NCI-H146 (cell line): ENCODE measurements around the gene ACTL9.
"Not testable (repeated sequence)": the region's sequence is repeated elsewhere in the genome, so short reads cannot be mapped to it uniquely, and the experiment has no call there.

Source experiments
- DNase-seq: peaks from one replicate; lab custom pipeline; 2025; lab: John Stamatoyannopoulos, UW

The ACTL9 gene

DNA sequence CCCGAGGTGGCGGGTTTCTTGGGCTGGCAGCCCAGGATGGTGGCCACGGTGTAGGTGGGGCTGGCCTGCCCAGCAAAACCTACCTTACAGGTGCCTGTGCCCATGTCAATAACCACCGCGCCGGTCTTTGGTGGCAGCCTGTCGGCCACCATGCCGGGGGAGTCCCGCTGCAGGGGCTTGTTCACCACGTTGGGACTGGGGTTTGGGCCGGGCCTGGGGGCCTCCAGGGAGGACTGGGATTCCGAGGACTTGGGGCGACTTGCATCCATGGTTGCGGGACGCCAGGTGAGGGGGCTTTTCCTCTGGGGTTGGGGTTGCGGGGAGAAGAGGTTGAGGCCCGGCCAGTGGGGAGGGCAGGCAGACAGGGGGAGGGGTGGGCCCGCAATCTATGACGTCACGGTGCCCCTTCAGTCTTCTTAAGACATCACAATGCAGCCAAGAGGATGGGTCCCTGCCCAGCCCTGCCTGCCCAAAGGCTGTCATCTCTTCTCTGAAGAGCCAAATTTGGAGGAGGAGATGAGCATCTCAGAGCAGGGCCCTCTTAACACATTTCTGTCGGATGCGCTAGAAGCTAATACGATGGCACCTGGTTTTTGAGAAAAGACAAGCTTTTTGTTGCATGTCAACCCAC lies at the start of gene ACTL9:
Gene ACTL9, minus strand, starts transcription at position 363 of the 631 bp plus-strand sequence. Its CDS starts 94 bp downstream, at position 269.
- DNase-seq, result no peak

GRCh38 chr19:8739291-8740065 lies 40.9 kb upstream of the ACTL9 start:
- DNase-seq, result not testable (repeated sequence)

GRCh38 chr19:8738377-8738776 lies 39.8 kb upstream of the ACTL9 start:
- DNase-seq, result no peak

- no peak for DNase-seq
These were observed 33.0 kb upstream of the ACTL9 start for GRCh38 chr19:8731428-8732169.

GRCh38 chr19:8724276-8724675 lies 25.7 kb upstream of the ACTL9 start:
- DNase-seq, result no peak

- no peak for DNase-seq
These were observed 23.4 kb upstream of the ACTL9 start for GRCh38 chr19:8722032-8722431.

DNA sequence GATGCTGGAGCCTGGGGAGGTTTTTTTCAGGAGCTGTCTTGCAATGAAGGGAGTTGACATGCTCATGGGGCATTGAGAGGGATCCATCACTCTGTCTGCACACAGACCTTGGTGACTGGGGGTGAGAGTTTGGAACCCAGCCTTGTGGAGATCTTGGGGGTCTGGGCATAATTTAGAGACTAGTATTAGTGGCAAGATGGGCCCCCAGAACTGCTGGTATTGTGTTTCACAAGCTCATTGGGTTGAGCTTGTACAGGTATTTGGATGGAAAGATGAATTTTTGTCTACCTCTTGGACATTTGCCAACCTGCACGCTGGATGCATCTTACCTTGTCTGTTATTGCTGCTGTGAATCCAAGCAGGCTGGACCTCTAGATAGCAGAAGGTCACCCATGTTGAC lies 22.7 kb upstream of the ACTL9 start, which contains the start of gene OR2Z1:
Gene OR2Z1, plus strand, starts transcription at position 301 of the 400 bp plus-strand sequence. CDS start 9,395 bp downstream, outside the sequence.
- DNase-seq, result no peak

DNA sequence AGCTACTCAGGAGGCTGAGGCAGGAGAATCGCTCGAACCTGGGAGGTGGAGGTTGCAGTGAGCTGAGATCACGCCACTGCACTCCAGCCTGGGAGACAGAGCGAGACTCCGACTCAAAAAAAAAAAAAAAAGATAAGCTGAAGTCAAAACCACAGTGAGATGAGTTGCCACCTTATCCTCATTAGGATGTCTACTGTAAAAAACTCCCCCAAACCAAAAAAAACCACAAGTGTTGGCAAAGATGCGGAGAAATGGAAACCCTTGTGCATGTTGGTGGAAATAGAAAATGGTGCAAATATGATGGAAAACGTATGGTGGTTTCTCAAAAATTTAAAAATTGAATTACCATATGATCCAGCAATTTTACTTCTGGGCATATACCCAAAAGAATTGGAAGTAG lies 11.7 kb upstream of the ACTL9 start:
- not testable (repeated sequence) for DNase-seq

- DNase-seq, result no peak
These were observed 7.1 kb upstream of the ACTL9 start for GRCh38 chr19:8705742-8706141.

- not testable (repeated sequence) for DNase-seq
These were observed 6.7 kb upstream of the ACTL9 start for GRCh38 chr19:8705304-8705703.

DNA sequence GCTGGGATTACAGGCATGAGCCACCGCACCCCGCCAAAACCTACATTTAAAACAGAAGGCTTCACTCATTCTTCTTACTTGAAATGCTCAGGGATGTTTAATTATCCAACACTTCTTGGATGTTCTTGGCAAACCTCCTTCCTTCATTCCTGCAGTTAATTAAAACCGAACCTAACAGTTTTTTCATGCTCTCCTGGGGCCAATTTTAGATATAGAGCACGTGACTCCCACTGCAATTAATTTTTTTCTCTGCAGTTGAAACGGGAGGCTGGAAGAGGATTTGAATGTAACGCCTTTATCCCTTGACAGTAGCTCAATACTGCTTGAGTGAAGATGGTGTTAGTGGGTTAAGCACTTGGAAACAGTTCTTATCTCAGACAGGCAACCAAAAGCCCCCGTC lies 4.6 kb upstream of the ACTL9 start:
- DNase-seq, result no peak

GRCh38 chr19:8702350-8702749 lies 3.8 kb upstream of the ACTL9 start:
- no peak for DNase-seq

DNA sequence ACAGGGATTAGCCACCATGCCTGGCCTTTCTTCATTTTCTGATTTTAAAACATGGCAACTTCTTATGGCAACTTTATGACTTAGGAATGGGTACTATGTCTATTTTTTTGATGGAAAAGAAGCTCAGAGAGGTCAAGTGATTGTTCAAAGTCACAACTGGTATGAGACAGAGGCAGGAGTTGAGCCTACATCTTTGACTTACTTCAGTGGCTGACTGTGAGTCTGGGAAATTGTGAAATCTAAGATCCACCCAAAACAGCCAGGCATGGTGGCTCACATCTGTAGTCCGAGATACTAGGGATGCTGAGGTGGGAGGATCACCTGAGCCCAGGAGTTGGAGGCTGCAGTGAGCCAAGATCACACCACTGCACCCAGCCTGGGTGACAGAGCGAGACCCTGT lies 2.4 kb upstream of the ACTL9 start:
- DNase-seq, result no peak

DNA sequence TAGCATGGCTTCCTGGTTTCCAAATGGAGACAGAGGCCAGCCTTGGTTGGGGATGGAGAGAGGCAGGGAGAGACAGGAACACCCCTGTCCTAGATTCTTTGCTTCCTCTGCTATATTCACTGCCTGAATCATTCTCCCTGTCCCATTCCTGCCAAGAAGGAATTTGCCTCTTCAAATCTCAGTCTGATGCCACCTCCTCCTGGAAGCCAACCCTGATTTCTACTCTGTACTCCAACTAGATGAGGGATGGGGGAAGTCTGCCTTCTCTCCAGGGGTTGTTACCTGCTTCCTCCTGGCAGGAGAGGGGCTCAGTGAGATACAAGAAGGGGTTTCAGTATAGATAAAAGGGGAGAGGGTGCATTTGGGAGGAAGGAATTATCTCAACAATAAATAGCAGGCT lies 1.3 kb upstream of the ACTL9 start:
- no peak for DNase-seq

GRCh38 chr19:8697671-8698432 lies 743 bp downstream of the ACTL9 start:
- DNase-seq, result no peak

- DNase-seq, result no peak
These were observed 1.6 kb downstream of the ACTL9 start for GRCh38 chr19:8696993-8697392.

- no peak for DNase-seq
These were observed 2.7 kb downstream of the ACTL9 start for GRCh38 chr19:8695911-8696310.

DNA sequence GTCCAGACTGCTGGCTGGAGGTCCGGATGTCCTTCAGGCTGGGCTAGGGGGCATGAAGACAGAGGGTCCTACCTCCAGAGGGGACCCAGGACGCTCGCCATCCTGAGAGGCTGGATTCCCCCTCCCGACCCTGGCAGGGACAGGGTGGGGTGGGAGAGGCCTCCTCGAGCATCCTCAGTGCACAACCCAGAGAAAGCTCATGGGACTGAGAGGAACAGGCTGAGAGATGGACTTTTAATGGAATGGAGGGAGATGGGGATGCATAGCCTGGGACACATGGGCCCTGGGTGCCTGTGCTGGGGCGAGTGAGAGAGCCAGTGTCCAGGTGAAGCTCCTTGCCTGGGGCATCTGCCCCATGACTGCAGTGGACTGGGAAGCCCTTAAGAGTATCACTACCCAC lies 3.1 kb downstream of the ACTL9 start:
- no peak for DNase-seq

GRCh38 chr19:8690753-8691539 lies 7.6 kb downstream of the ACTL9 start:
- no peak for DNase-seq

DNA sequence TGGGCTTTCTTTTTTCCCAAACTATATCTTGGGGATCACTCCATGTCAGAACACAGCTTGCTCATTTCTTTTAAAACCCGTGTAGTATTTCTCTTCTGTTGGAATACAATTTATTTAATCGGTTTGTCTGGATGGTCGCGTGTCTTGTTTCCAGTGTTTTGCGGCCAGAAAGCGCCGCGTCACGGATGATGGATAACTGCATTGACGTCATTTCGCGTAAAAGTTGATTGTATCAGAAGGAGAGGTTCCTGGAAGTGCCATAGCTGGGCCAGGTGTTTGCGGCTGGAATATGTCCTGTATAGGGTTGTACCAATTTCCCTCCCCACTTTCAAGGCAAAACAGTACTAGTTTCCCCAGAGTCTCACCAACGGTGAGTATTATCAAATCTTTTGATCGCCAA lies 9.7 kb downstream of the ACTL9 start:
- DNase-seq, result no peak

DNA sequence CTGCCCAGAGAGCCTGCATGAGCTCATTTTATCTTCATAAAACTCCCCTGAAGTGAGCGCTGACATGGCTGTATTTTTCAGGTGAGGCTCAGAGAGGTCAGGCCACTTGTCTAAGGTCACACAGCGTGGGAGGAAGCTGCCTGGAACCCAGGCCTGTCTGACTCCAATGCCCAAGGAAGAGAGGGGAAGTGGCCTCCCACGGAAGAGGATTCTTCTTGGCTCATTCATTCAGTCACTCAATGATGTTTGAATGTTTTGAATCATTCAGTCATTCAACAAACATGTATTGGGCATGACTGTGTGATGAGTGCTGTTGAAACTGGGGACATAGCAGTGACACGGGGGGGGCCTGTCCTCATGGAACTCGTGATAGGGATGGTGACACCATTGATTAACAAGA lies 12.0 kb downstream of the ACTL9 start:
- DNase-seq, result no peak
